HEK293 (cell line): Measurements from ENCODE around the gene GLT6D1.

Experiments used
- CTCF ChIA-PET: fragments of 350-600 bp; formaldehyde crosslinking; extraction: SDS; loops from one replicate; lab custom pipeline; 2021; ENCODE audit warnings: antibody characterized with exemption; lab: Yijun Ruan, JAX
- POLR2A ChIA-PET: fragments of 300-600 bp; formaldehyde crosslinking; extraction: SDS; loops from one replicate; lab custom pipeline; 2020; ENCODE audit warnings: antibody characterized with exemption, inconsistent platforms; lab: Yijun Ruan, JAX
- H3K27ac ChIP-seq: fragments of 200-500 bp; sonication (Bioruptor generic); 2 replicates; pipeline ENCODE4 v1.5.1; 2014; ENCODE audit warnings: low read depth, low read length, control low read depth, inconsistent platforms; ENCODE audit errors: extremely low read depth
- H3K36me3 ChIP-seq, 2 experiments: fragments of 200-500 bp in 1 of 2; sonication (Bioruptor generic) in 1 of 2; 1 replicate in 1 of 2; 2 replicates in 1 of 2; pipeline ENCODE4 v1.5.1; 2014 to 2017; ENCODE audit warnings: inconsistent platforms in 2 of 2, low read length in 2 of 2; ENCODE audit not compliant: control insufficient read depth in 2 of 2, insufficient read depth in 1 of 2
- H3K4me1 ChIP-seq: fragments of 200-500 bp; sonication (Bioruptor generic); 2 replicates; pipeline ENCODE4 v1.5.1; 2014; ENCODE audit warnings: mild to moderate bottlenecking, low read length, inconsistent platforms; ENCODE audit not compliant: control insufficient read depth, insufficient read depth
- H3K4me3 ChIP-seq: 2 replicates; pipeline ENCODE4 v1.5.1; 2011; ENCODE audit warnings: low read depth, mild to moderate bottlenecking, control low read depth, low read length, moderate library complexity
- H3K9me3 ChIP-seq: fragments of 200-500 bp; sonication (Bioruptor generic); 2 replicates; pipeline ENCODE4 v1.5.1; 2014; ENCODE audit warnings: low read depth, low read length, inconsistent platforms; ENCODE audit not compliant: control insufficient read depth, insufficient read depth
- GLI2 ChIP-seq: fragments of 450-650 bp; formaldehyde crosslinking; IDR thresholded peaks from 2 replicates; pipeline ENCODE4; 2017; ENCODE audit warnings: missing biosample characterization, missing genetic modification characterization, low read depth, borderline replicate concordance
- KLF1 ChIP-seq: fragments of 450-650 bp; formaldehyde crosslinking; IDR thresholded peaks from 2 replicates; pipeline ENCODE4 v1.5.1; 2016; ENCODE audit warnings: missing biosample characterization, missing genetic modification characterization
- RBAK ChIP-seq: fragments of 450-650 bp; formaldehyde crosslinking; IDR thresholded peaks from 2 replicates; pipeline ENCODE4 v1.5.1; 2016; ENCODE audit warnings: missing biosample characterization, missing genetic modification characterization
- TCF7L2 ChIP-seq: IDR thresholded peaks from 2 replicates; pipeline ENCODE4 v1.6.1; 2011; ENCODE audit warnings: low read depth, mild to moderate bottlenecking, inconsistent platforms, low read length, moderate library complexity, borderline replicate concordance
- ZBTB48 ChIP-seq: fragments of 450-650 bp; formaldehyde crosslinking; IDR thresholded peaks from 2 replicates; pipeline ENCODE4 v1.5.1; 2016; ENCODE audit warnings: missing biosample characterization, missing genetic modification characterization
- ZFP69B ChIP-seq: fragments of 450-650 bp; formaldehyde crosslinking; IDR thresholded peaks from 2 replicates; pipeline ENCODE4 v1.5.1; 2016; ENCODE audit warnings: missing biosample characterization, missing genetic modification characterization
- ZNF132 ChIP-seq: fragments of 450-650 bp; formaldehyde crosslinking; IDR thresholded peaks from 2 replicates; pipeline ENCODE4 v1.5.1; 2017; ENCODE audit warnings: missing biosample characterization, missing genetic modification characterization, borderline replicate concordance
- ZNF140 ChIP-seq: fragments of 450-650 bp; formaldehyde crosslinking; IDR thresholded peaks from 2 replicates; pipeline ENCODE4 v1.5.1; 2016; ENCODE audit warnings: missing biosample characterization, missing genetic modification characterization
- ZNF223 ChIP-seq: fragments of 450-650 bp; formaldehyde crosslinking; IDR thresholded peaks from 2 replicates; pipeline ENCODE4 v1.5.1; 2016; ENCODE audit warnings: missing biosample characterization, missing genetic modification characterization
- ZNF302 ChIP-seq: fragments of 450-650 bp; formaldehyde crosslinking; IDR thresholded peaks from 2 replicates; pipeline ENCODE4 v1.5.1; 2016; ENCODE audit warnings: missing biosample characterization, missing genetic modification characterization, low read depth
- ZNF549 ChIP-seq: fragments of 450-650 bp; IDR thresholded peaks from 2 replicates; pipeline ENCODE4 v1.5.1; 2018; ENCODE audit warnings: missing biosample characterization, missing genetic modification characterization, mild to moderate bottlenecking, inconsistent platforms, moderate library complexity
- ZNF610 ChIP-seq: fragments of 450-650 bp; formaldehyde crosslinking; IDR thresholded peaks from 2 replicates; pipeline ENCODE4 v1.5.1; 2016; ENCODE audit warnings: missing biosample characterization, missing genetic modification characterization, borderline replicate concordance
- ZNF660 ChIP-seq: fragments of 450-650 bp; IDR thresholded peaks from 2 replicates; pipeline ENCODE4 v1.5.1; 2018; ENCODE audit warnings: missing biosample characterization, mild to moderate bottlenecking, missing genetic modification characterization
- ZNF76 ChIP-seq: fragments of 450-650 bp; formaldehyde crosslinking; IDR thresholded peaks from 2 replicates; pipeline ENCODE4; 2016; ENCODE audit warnings: low read depth, missing biosample characterization, missing genetic modification characterization, borderline replicate concordance
- ZNF785 ChIP-seq: fragments of 450-650 bp; formaldehyde crosslinking; IDR thresholded peaks from 2 replicates; pipeline ENCODE4 v1.5.1; 2016; ENCODE audit warnings: missing biosample characterization, missing genetic modification characterization
- TF ChIP-seq, protein P1 (sequence below): fragments of 450-650 bp; formaldehyde crosslinking; IDR thresholded peaks from 2 replicates; pipeline ENCODE4 v1.5.1; 2017; ENCODE audit warnings: missing biosample characterization, missing genetic modification characterization
- TF ChIP-seq, protein P2 (sequence below): fragments of 450-650 bp; formaldehyde crosslinking; IDR thresholded peaks from 2 replicates; pipeline ENCODE4 v1.5.1; 2016; ENCODE audit warnings: missing biosample characterization, missing genetic modification characterization, borderline replicate concordance
- TF ChIP-seq, protein P3 (sequence below): fragments of 450-650 bp; formaldehyde crosslinking; IDR thresholded peaks from 2 replicates; pipeline ENCODE4 v1.5.1; 2016; ENCODE audit warnings: missing biosample characterization, missing genetic modification characterization, low read depth
- TF ChIP-seq, protein P4 (sequence below): fragments of 450-650 bp; formaldehyde crosslinking; IDR thresholded peaks from 2 replicates; pipeline ENCODE4 v1.5.1; 2016; ENCODE audit warnings: missing biosample characterization, missing genetic modification characterization
- TF ChIP-seq, protein P5 (sequence below): fragments of 450-650 bp; formaldehyde crosslinking; IDR thresholded peaks from 2 replicates; pipeline ENCODE4 v1.5.1; 2016; ENCODE audit warnings: missing biosample characterization, missing genetic modification characterization

Gene GLT6D1

DNA sequence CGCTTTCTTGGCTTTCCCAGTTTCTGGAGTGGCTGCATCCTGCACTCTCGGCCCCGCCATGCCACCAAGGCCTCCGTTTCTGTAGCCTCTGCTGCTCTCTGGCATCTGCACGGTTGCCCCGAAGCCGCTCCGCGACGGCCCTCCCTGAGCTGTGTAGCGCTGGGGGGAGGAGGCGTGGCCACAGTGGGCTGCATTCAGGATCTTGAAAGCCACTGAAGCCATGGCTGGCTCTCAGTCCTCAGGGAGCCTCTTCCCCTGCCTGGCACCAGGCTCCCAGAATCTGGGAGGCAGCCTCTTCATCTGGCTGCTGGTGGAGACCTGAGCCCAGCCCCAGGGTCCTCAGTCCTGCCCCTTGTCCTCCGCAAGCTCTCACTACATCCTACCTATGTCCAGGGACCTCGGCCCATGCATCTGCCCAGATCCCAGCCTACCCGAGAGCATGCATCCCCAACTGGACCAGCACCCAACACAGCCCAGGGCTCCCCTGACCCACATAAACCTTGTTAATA is 52.7 kb downstream of the GLT6D1 start:
- POLR2A ChIA-PET: no interaction called here
- H3K9me3 ChIP-seq: no peaks in the 10 kb centered on the region
- H3K4me1 ChIP-seq: no peaks in the 10 kb centered on the region
- no peak overlapping the region for H3K4me3 ChIP-seq
- H3K36me3 ChIP-seq: no peaks in the 10 kb centered on the region
- CTCF ChIA-PET: interaction anchor here (0.6 to 1.7 kb wide), 2 partner anchors 17 to 331 kb away, joined by 4 to 5 read pairs; no protein-coding TSS in a partner anchor
- TF ChIP-seq, protein P1, sequence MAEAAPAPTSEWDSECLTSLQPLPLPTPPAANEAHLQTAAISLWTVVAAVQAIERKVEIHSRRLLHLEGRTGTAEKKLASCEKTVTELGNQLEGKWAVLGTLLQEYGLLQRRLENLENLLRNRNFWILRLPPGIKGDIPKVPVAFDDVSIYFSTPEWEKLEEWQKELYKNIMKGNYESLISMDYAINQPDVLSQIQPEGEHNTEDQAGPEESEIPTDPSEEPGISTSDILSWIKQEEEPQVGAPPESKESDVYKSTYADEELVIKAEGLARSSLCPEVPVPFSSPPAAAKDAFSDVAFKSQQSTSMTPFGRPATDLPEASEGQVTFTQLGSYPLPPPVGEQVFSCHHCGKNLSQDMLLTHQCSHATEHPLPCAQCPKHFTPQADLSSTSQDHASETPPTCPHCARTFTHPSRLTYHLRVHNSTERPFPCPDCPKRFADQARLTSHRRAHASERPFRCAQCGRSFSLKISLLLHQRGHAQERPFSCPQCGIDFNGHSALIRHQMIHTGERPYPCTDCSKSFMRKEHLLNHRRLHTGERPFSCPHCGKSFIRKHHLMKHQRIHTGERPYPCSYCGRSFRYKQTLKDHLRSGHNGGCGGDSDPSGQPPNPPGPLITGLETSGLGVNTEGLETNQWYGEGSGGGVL (tag by site-specific recombination): no peak
- TF ChIP-seq ZNF76 (tag by site-specific recombination) (no peak), KLF1 (tag by site-specific recombination) (no peak), ZNF610 (tag by site-specific recombination) (no peak), ZFP69B (no peak)
- TF ChIP-seq, protein P2, sequence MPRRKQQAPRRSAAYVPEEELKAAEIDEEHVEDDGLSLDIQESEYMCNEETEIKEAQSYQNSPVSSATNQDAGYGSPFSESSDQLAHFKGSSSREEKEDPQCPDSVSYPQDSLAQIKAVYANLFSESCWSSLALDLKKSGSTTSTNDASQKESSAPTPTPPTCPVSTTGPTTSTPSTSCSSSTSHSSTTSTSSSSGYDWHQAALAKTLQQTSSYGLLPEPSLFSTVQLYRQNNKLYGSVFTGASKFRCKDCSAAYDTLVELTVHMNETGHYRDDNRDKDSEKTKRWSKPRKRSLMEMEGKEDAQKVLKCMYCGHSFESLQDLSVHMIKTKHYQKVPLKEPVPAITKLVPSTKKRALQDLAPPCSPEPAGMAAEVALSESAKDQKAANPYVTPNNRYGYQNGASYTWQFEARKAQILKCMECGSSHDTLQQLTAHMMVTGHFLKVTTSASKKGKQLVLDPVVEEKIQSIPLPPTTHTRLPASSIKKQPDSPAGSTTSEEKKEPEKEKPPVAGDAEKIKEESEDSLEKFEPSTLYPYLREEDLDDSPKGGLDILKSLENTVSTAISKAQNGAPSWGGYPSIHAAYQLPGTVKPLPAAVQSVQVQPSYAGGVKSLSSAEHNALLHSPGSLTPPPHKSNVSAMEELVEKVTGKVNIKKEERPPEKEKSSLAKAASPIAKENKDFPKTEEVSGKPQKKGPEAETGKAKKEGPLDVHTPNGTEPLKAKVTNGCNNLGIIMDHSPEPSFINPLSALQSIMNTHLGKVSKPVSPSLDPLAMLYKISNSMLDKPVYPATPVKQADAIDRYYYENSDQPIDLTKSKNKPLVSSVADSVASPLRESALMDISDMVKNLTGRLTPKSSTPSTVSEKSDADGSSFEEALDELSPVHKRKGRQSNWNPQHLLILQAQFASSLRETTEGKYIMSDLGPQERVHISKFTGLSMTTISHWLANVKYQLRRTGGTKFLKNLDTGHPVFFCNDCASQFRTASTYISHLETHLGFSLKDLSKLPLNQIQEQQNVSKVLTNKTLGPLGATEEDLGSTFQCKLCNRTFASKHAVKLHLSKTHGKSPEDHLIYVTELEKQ (tag by site-specific recombination): no peak
- TF ChIP-seq, all 188 proteins: peak for 0
- no peak overlapping the region for H3K27ac ChIP-seq

DNA sequence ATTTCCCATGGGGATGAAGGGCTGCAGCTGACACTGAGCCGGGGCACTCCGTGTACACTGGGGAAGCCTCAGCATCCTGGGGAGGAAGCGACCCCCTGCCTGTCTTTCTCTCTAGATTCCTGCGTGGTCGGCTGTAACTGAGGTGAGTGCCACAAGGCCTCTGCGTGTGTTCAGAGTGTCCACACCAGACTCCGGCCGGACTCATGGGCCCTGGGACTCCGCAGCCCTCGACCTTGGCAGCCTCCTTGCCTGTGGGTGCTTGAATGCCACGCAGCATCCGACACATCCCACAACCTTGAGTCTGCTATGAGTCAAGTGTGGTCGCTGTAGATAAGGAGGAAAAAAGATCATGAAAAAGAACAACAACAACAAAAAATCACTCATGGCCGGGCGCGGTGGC is 54.4 kb downstream of the GLT6D1 start:
- ChIA-PET POLR2A (no interaction called here), CTCF (interaction anchor here (0.9 kb wide), 1 partner anchor 13 kb away, joined by 5 read pairs; no protein-coding TSS in a partner anchor)
- no peak overlapping the region for H3K4me3 ChIP-seq
- no peak overlapping the region for H3K27ac ChIP-seq
- no peak for TF ChIP-seq TCF7L2
- no peak for TF ChIP-seq ZNF140 (tag by site-specific recombination)
- TF ChIP-seq, protein P3, sequence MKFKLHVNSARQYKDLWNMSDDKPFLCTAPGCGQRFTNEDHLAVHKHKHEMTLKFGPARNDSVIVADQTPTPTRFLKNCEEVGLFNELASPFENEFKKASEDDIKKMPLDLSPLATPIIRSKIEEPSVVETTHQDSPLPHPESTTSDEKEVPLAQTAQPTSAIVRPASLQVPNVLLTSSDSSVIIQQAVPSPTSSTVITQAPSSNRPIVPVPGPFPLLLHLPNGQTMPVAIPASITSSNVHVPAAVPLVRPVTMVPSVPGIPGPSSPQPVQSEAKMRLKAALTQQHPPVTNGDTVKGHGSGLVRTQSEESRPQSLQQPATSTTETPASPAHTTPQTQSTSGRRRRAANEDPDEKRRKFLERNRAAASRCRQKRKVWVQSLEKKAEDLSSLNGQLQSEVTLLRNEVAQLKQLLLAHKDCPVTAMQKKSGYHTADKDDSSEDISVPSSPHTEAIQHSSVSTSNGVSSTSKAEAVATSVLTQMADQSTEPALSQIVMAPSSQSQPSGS: no peak
- TF ChIP-seq ZNF223 (tag by site-specific recombination): no peak
- no peak for TF ChIP-seq GLI2 (tag by site-specific recombination)
- no peak for TF ChIP-seq ZNF785 (tag by site-specific recombination)
- TF ChIP-seq ZNF302 (tag by site-specific recombination): no peak
- H3K9me3 ChIP-seq: no peaks in the 10 kb centered on the region
- H3K4me1 ChIP-seq: no peaks in the 10 kb centered on the region
- no peaks in the 10 kb centered on the region for H3K36me3 ChIP-seq

DNA sequence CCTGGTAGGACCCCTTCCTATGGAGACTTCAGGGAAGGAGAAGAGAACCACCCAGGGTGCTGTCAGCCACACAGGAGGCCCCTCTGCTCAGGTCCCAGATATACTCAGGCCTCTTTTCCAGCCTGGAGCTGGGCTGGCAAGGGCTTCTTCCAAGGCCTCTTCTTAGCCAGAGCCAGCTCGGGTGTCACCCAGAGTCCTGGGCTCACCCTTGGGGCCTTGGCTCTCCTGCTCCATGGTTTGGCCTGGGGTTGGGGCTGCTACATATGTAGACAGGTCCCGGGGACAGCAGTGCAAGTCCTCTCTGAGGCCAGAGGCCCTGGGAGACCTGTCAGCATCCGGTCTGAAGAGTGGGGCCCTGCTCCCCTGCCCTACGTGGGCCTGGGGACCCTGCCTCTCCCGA is 55.0 kb downstream of the GLT6D1 start:
- POLR2A ChIA-PET: no interaction called here
- H3K4me3 ChIP-seq: no peak overlapping the region
- CTCF ChIA-PET: no interaction called here
- H3K9me3 ChIP-seq: no peaks in the 10 kb centered on the region
- H3K4me1 ChIP-seq: no peaks in the 10 kb centered on the region
- H3K27ac ChIP-seq: no peak overlapping the region
- TF ChIP-seq, protein P4, sequence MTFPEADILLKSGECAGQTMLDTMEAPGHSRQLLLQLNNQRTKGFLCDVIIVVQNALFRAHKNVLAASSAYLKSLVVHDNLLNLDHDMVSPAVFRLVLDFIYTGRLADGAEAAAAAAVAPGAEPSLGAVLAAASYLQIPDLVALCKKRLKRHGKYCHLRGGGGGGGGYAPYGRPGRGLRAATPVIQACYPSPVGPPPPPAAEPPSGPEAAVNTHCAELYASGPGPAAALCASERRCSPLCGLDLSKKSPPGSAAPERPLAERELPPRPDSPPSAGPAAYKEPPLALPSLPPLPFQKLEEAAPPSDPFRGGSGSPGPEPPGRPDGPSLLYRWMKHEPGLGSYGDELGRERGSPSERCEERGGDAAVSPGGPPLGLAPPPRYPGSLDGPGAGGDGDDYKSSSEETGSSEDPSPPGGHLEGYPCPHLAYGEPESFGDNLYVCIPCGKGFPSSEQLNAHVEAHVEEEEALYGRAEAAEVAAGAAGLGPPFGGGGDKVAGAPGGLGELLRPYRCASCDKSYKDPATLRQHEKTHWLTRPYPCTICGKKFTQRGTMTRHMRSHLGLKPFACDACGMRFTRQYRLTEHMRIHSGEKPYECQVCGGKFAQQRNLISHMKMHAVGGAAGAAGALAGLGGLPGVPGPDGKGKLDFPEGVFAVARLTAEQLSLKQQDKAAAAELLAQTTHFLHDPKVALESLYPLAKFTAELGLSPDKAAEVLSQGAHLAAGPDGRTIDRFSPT (tag by site-specific recombination): no peak
- TF ChIP-seq ZNF132 (tag by site-specific recombination): no peak
- TF ChIP-seq ZNF660: no peak
- no peak for TF ChIP-seq ZBTB48 (tag by site-specific recombination)
- TF ChIP-seq, protein P5, sequence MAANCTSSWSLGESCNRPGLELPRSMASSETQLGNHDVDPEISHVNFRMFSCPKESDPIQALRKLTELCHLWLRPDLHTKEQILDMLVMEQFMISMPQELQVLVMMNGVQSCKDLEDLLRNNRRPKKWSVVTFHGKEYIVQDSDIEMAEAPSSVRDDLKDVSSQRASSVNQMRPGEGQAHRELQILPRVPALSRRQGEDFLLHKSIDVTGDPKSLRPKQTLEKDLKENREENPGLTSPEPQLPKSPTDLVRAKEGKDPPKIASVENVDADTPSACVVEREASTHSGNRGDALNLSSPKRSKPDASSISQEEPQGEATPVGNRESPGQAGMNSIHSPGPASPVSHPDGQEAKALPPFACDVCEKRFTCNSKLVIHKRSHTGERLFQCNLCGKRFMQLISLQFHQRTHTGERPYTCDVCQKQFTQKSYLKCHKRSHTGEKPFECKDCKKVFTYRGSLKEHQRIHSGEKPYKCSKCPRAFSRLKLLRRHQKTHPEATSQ: no peak
- TF ChIP-seq ZNF549: no peak
- TF ChIP-seq RBAK (tag by site-specific recombination): no peak
- no peaks in the 10 kb centered on the region for H3K36me3 ChIP-seq
